DND-41 (cell line): ENCODE results near the gene ATG9A.

Source experiments
- EZH2 ChIP-seq: IDR thresholded peaks from 3 replicates; pipeline ENCODE4 v1.6.1; 2012; ENCODE audit warnings: borderline replicate concordance, low read depth, mild to moderate bottlenecking, moderate library complexity, low read length, inconsistent platforms; ENCODE audit not compliant: severe bottlenecking
- TF ChIP-seq, protein P1 (sequence below): IDR thresholded peaks from 2 replicates; pipeline ENCODE4 v1.5.1; 2012; ENCODE audit warnings: borderline replicate concordance, low read length, moderate library complexity, mild to moderate bottlenecking; ENCODE audit not compliant: poor library complexity, severe bottlenecking; ENCODE audit errors: extremely low read depth

DNA sequence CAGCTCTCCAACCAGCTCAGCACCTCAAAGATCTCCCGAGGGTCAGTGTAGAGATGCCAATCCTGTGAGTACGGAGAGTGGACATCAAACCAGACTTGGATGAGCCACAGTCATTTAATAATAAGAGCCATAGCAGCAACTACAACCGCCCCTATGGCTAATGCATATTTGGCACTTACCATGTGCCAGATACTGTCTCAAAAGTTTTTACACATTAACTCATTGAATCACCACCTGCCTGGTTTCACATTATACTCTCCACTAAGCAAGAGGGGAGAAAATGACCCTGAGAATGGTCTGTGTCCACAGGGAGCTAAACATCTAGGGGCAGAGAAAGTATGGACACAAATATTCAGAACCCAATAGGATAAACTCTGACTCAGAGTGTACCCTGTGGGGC, 55.3 kb downstream of the ATG9A start:
- TF ChIP-seq, protein P1, sequence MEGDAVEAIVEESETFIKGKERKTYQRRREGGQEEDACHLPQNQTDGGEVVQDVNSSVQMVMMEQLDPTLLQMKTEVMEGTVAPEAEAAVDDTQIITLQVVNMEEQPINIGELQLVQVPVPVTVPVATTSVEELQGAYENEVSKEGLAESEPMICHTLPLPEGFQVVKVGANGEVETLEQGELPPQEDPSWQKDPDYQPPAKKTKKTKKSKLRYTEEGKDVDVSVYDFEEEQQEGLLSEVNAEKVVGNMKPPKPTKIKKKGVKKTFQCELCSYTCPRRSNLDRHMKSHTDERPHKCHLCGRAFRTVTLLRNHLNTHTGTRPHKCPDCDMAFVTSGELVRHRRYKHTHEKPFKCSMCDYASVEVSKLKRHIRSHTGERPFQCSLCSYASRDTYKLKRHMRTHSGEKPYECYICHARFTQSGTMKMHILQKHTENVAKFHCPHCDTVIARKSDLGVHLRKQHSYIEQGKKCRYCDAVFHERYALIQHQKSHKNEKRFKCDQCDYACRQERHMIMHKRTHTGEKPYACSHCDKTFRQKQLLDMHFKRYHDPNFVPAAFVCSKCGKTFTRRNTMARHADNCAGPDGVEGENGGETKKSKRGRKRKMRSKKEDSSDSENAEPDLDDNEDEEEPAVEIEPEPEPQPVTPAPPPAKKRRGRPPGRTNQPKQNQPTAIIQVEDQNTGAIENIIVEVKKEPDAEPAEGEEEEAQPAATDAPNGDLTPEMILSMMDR, result no peak
- TF ChIP-seq EZH2, result no peak
